CD8-positive, alpha-beta memory T cell (primary cell): ENCODE measurements around the gene CITED2. TPM values are rescaled to one million over a fixed set of nuclear protein-coding genes. Genes with fewer than 3 reads are reported as not detected.

ENCODE experiments used
- CTCF ChIA-PET: fragments of 350-600 bp; sonication (Branson Sonifier 250); formaldehyde crosslinking; loops from one replicate; lab custom pipeline; 2021; ENCODE audit warnings: antibody characterized with exemption; lab: Charles Lee
- POLR2A ChIA-PET: fragments of 350-600 bp; sonication (Branson Sonifier 250); formaldehyde crosslinking; loops from one replicate; lab custom pipeline; 2021; ENCODE audit warnings: antibody characterized with exemption; lab: Charles Lee
- DNase-seq, 5 donors: peaks; one replicate each; pipeline versions ENCODE4 v3.0.0 to v3.0.0-alpha.2; 2020 to 2022; ENCODE audit warnings: mixed read lengths in 1 of 5
- H3K27ac ChIP-seq: one replicate; pipeline ENCODE4 v1.7.0; 2013; ENCODE audit warnings: low read depth, mild to moderate bottlenecking, low read length, moderate library complexity
- H3K27me3 ChIP-seq: 2 replicates; pipeline ENCODE4 v1.7.0; 2013; ENCODE audit warnings: low read length, mild to moderate bottlenecking; ENCODE audit not compliant: insufficient read depth, poor library complexity, severe bottlenecking
- H3K36me3 ChIP-seq: 2 replicates; pipeline ENCODE4 v1.7.0; 2013; ENCODE audit warnings: mild to moderate bottlenecking, low read length, moderate library complexity; ENCODE audit not compliant: insufficient read depth
- H3K4me1 ChIP-seq: 2 replicates; pipeline ENCODE4 v1.7.0; 2013; ENCODE audit warnings: mild to moderate bottlenecking, low read length, moderate library complexity; ENCODE audit not compliant: insufficient read depth
- H3K4me3 ChIP-seq: 2 replicates; pipeline ENCODE4 v1.7.0; 2013; ENCODE audit warnings: mild to moderate bottlenecking, low read length
- H3K9me3 ChIP-seq: 2 replicates; pipeline ENCODE4 v1.7.0; 2013; ENCODE audit warnings: mild to moderate bottlenecking, low read length
- H3K27ac Mint-ChIP-seq, 8 donors: one replicate each; pipeline ENCODE4 v1.8.0; 2020 to 2021; ENCODE audit warnings: mixed read lengths in 8 of 8, mild to moderate bottlenecking in 6 of 8, inconsistent platforms in 3 of 8, moderate library complexity in 3 of 8
- H3K27me3 Mint-ChIP-seq, 2 donors: one replicate each; pipeline ENCODE4 v1.8.0; 2020 to 2021; ENCODE audit warnings: mixed read lengths in 2 of 2, mild to moderate bottlenecking in 1 of 2, moderate library complexity in 1 of 2
- H3K36me3 Mint-ChIP-seq, 3 donors: one replicate each; pipeline ENCODE4 v1.8.0; 2020 to 2021; ENCODE audit warnings: mixed read lengths in 3 of 3, inconsistent platforms in 1 of 3, mild to moderate bottlenecking in 1 of 3
- H3K4me1 Mint-ChIP-seq, 3 donors: one replicate each; pipeline ENCODE4 v1.8.0; 2020 to 2021; ENCODE audit warnings: mixed read lengths in 3 of 3, inconsistent platforms in 1 of 3, mild to moderate bottlenecking in 1 of 3
- H3K4me3 Mint-ChIP-seq, 7 donors: one replicate each; pipeline ENCODE4 v1.8.0; 2020 to 2021; ENCODE audit warnings: mixed read lengths in 7 of 7, mild to moderate bottlenecking in 6 of 7, moderate library complexity in 4 of 7, inconsistent platforms in 2 of 7
- H3K9me3 Mint-ChIP-seq, 5 donors: one replicate each; pipeline ENCODE4 v1.8.0; 2020 to 2022; ENCODE audit warnings: mixed read lengths in 5 of 5, mild to moderate bottlenecking in 3 of 5, moderate library complexity in 2 of 5, inconsistent platforms in 1 of 5
- polyA plus RNA-seq: library from polyadenylated mRNA; unstranded; fragments of 300-500 nt; fragmentation: Illumina TruSeq; gene quantifications from one replicate; pipeline ENCODE4 v1.2.3, GENCODE V29; 2021
- total RNA-seq, 2 experiments: library from RNA; stranded (reverse); gene quantifications; one replicate each; pipeline ENCODE4 v1.2.3, GENCODE V29; 2021

CITED2 gene
- total and polyA plus RNA-seq, 3 experiments from 2014 or later, result 53.8 to 69.8 (median 68.6) TPM

GRCh38 chr6:139392794-139393193, 18.3 kb upstream of the CITED2 start:
- DNase-seq, result no peak
- Histone ChIP-seq H3K36me3 (no peaks in the 10 kb centered on the region), H3K9me3 (no peaks in the 10 kb centered on the region), H3K27ac (no peak overlapping the region), H3K4me3 (no peak overlapping the region), H3K4me1 (no peaks in the 10 kb centered on the region), H3K27me3 (no peaks in the 10 kb centered on the region)
- ChIA-PET POLR2A (no interaction called here), CTCF (interaction anchor here (1.0 to 1.6 kb wide), 2 partner anchors 8 to 13 kb away, joined by 3 to 4 read pairs; no protein-coding TSS in a partner anchor)
- no peaks in the 10 kb centered on the region for H3K4me1 Mint-ChIP-seq
- no peaks in the 10 kb centered on the region for H3K9me3 Mint-ChIP-seq
- H3K27ac Mint-ChIP-seq, result no peak overlapping the region
- H3K27me3 Mint-ChIP-seq, result peaks cover 2 to 3% of the 10 kb centered on the region in 2 donors
- H3K4me3 Mint-ChIP-seq, result no peak overlapping the region
- H3K36me3 Mint-ChIP-seq, result peaks cover 0 to 3% (median 0%) of the 10 kb centered on the region in 3 donors

GRCh38 chr6:139391709-139392108, 17.3 kb upstream of the CITED2 start:
- Mint-ChIP-seq H3K27me3 (peaks cover 0 to 2% of the 10 kb centered on the region in 2 donors), H3K4me3 (no peak overlapping the region), H3K4me1 (no peaks in the 10 kb centered on the region), H3K9me3 (no peaks in the 10 kb centered on the region), H3K27ac (peak overlapping the region in 1 of 8 donors; percentile 89), H3K36me3 (no peaks in the 10 kb centered on the region)
- no peak for DNase-seq
- no peak overlapping the region for H3K4me3 ChIP-seq
- ChIA-PET CTCF (interaction anchor here (1.6 kb wide), 1 partner anchor 12 kb away, joined by 4 read pairs; no protein-coding TSS in a partner anchor), POLR2A (no interaction called here)
- H3K27me3 ChIP-seq, result no peaks in the 10 kb centered on the region
- no peak overlapping the region for H3K27ac ChIP-seq
- H3K9me3 ChIP-seq, result no peaks in the 10 kb centered on the region
- no peaks in the 10 kb centered on the region for H3K36me3 ChIP-seq
- H3K4me1 ChIP-seq, result no peaks in the 10 kb centered on the region

- H3K27ac ChIP-seq, result no peak overlapping the region
- no peaks in the 10 kb centered on the region for H3K27me3 ChIP-seq
- Mint-ChIP-seq H3K27ac (no peak overlapping the region), H3K4me1 (no peaks in the 10 kb centered on the region), H3K27me3 (peaks cover 0 to 2% of the 10 kb centered on the region in 2 donors), H3K36me3 (no peaks in the 10 kb centered on the region), H3K4me3 (no peak overlapping the region), H3K9me3 (no peaks in the 10 kb centered on the region)
- no peaks in the 10 kb centered on the region for H3K4me1 ChIP-seq
- DNase-seq, result no peak
- H3K9me3 ChIP-seq, result no peaks in the 10 kb centered on the region
- ChIA-PET CTCF (no interaction called here), POLR2A (no interaction called here)
- H3K36me3 ChIP-seq, result no peaks in the 10 kb centered on the region
- no peak overlapping the region for H3K4me3 ChIP-seq
Measured at GRCh38 chr6:139390447-139390846, 16.0 kb upstream of the CITED2 start.

- no peak for DNase-seq
- Histone ChIP-seq H3K9me3 (no peaks in the 10 kb centered on the region), H3K4me3 (no peak overlapping the region), H3K27ac (no peak overlapping the region), H3K4me1 (no peaks in the 10 kb centered on the region), H3K27me3 (no peaks in the 10 kb centered on the region), H3K36me3 (no peaks in the 10 kb centered on the region)
- H3K4me3 Mint-ChIP-seq, result no peak overlapping the region
- peak overlapping the region in 1 of 8 donors; percentile 47 for H3K27ac Mint-ChIP-seq
- H3K36me3 Mint-ChIP-seq, result no peaks in the 10 kb centered on the region
- CTCF ChIA-PET, result interaction anchor here (0.7 to 1.1 kb wide), 3 partner anchors 13 to 1254 kb away, joined by 3 read pairs; no protein-coding TSS in a partner anchor
- H3K4me1 Mint-ChIP-seq, result no peaks in the 10 kb centered on the region
- no peaks in the 10 kb centered on the region for H3K9me3 Mint-ChIP-seq
- peaks cover 0 to 2% of the 10 kb centered on the region in 2 donors for H3K27me3 Mint-ChIP-seq
- POLR2A ChIA-PET, result no interaction called here
Measured at GRCh38 chr6:139388384-139388783, 13.9 kb upstream of the CITED2 start.

- H3K27ac ChIP-seq, result no peak overlapping the region
- H3K4me3 ChIP-seq, result no peak overlapping the region
- H3K27me3 ChIP-seq, result no peaks in the 10 kb centered on the region
- CTCF ChIA-PET, result interaction anchor here (1.9 kb wide), 1 partner anchor 12 kb away, joined by 8 read pairs; the partner anchor contains the start of gene CITED2
- H3K4me3 Mint-ChIP-seq, result no peak overlapping the region
- POLR2A ChIA-PET, result no interaction called here
- H3K27me3 Mint-ChIP-seq, result peaks cover 2 to 4% of the 10 kb centered on the region in 2 donors
- H3K4me1 ChIP-seq, result no peaks in the 10 kb centered on the region
- H3K27ac Mint-ChIP-seq, result no peak overlapping the region
- H3K9me3 Mint-ChIP-seq, result no peaks in the 10 kb centered on the region
- no peaks in the 10 kb centered on the region for H3K36me3 ChIP-seq
- H3K4me1 Mint-ChIP-seq, result no peaks in the 10 kb centered on the region
- H3K36me3 Mint-ChIP-seq, result peaks cover 0 to 4% (median 0%) of the 10 kb centered on the region in 3 donors
- no peak for DNase-seq
- no peaks in the 10 kb centered on the region for H3K9me3 ChIP-seq
Measured at GRCh38 chr6:139386404-139386803, 12.0 kb upstream of the CITED2 start.

GRCh38 chr6:139381216-139381865, 6.9 kb upstream of the CITED2 start:
- Mint-ChIP-seq H3K4me1 (peaks cover 1 to 8% (median 6%) of the 10 kb centered on the region in 3 donors), H3K27ac (no peak overlapping the region), H3K36me3 (peaks cover 0 to 4% (median 0%) of the 10 kb centered on the region in 3 donors), H3K27me3 (peaks cover 0 to 4% of the 10 kb centered on the region in 2 donors), H3K9me3 (no peaks in the 10 kb centered on the region), H3K4me3 (no peak overlapping the region)
- Histone ChIP-seq H3K36me3 (no peaks in the 10 kb centered on the region), H3K9me3 (no peaks in the 10 kb centered on the region), H3K27ac (no peak overlapping the region), H3K4me1 (peaks cover 4% of the 10 kb centered on the region), H3K4me3 (no peak overlapping the region), H3K27me3 (no peaks in the 10 kb centered on the region)
- POLR2A ChIA-PET, result no interaction called here
- CTCF ChIA-PET, result interaction anchor here (1.6 kb wide), 1 partner anchor 12 kb away, joined by 5 read pairs; no protein-coding TSS in a partner anchor
- no peak for DNase-seq

GRCh38 chr6:139380611-139381010, 6.2 kb upstream of the CITED2 start:
- Histone ChIP-seq H3K27ac (no peak overlapping the region), H3K4me1 (peaks cover 9% of the 10 kb centered on the region), H3K4me3 (no peak overlapping the region), H3K27me3 (no peaks in the 10 kb centered on the region), H3K9me3 (no peaks in the 10 kb centered on the region), H3K36me3 (no peaks in the 10 kb centered on the region)
- Mint-ChIP-seq H3K9me3 (no peaks in the 10 kb centered on the region), H3K4me1 (peaks cover 9 to 14% (median 9%) of the 10 kb centered on the region in 3 donors), H3K27ac (no peak overlapping the region), H3K36me3 (peaks cover 0 to 4% (median 4%) of the 10 kb centered on the region in 3 donors), H3K4me3 (peak overlapping the region in 1 of 7 donors; percentile 46), H3K27me3 (peaks cover 0 to 4% of the 10 kb centered on the region in 2 donors)
- ChIA-PET CTCF (interaction anchor here (1.6 to 1.8 kb wide), 2 partner anchors 11 kb away, joined by 4 to 5 read pairs; no protein-coding TSS in a partner anchor), POLR2A (no interaction called here)
- DNase-seq, result no peak

GRCh38 chr6:139380168-139380567, 5.7 kb upstream of the CITED2 start:
- no peak overlapping the region for H3K27ac ChIP-seq
- POLR2A ChIA-PET, result no interaction called here
- H3K9me3 ChIP-seq, result no peaks in the 10 kb centered on the region
- peak overlapping the region in 2 of 7 donors; percentile 46 to 67 for H3K4me3 Mint-ChIP-seq
- DNase-seq, result no peak
- H3K27ac Mint-ChIP-seq, result no peak overlapping the region
- H3K27me3 Mint-ChIP-seq, result peaks cover 0 to 4% of the 10 kb centered on the region in 2 donors
- H3K36me3 ChIP-seq, result no peaks in the 10 kb centered on the region
- no peaks in the 10 kb centered on the region for H3K27me3 ChIP-seq
- CTCF ChIA-PET, result interaction anchor here (1.8 kb wide), 1 partner anchor 12 kb away, joined by 4 read pairs; no protein-coding TSS in a partner anchor
- H3K4me1 ChIP-seq, result peaks cover 9% of the 10 kb centered on the region
- H3K36me3 Mint-ChIP-seq, result peaks cover 0 to 9% (median 4%) of the 10 kb centered on the region in 3 donors
- H3K4me1 Mint-ChIP-seq, result peaks cover 9 to 14% (median 11%) of the 10 kb centered on the region in 3 donors
- no peak overlapping the region for H3K4me3 ChIP-seq
- no peaks in the 10 kb centered on the region for H3K9me3 Mint-ChIP-seq
